Measurements from ENCODE around the gene P3H4. TPM values are rescaled to one million over a fixed set of nuclear protein-coding genes. Genes with fewer than 3 reads are reported as not detected.
A peak's percentile ranks its signal among the peaks of the same experiment; 100 is the strongest.

Gene P3H4
- total RNA-seq, 4 donors from 2014 or later = 2.4 to 7.1 (median 3.7) TPM

GRCh38 chr17:41768682-41769288 is 43.0 kb downstream of the P3H4 start:
- intact Hi-C loops (cut with DNase I) = no loop called here
- H3K36me3 ChIP-seq = peaks cover 56 to 83% (median 64%) of the 10 kb centered on the region in 3 donors
- H3K27ac ChIP-seq = peak overlapping the region in 2 of 4 donors; percentile 98 to 99
- 92 to 93% methylated on average over 7 to 16 of the region's 23 CpGs for WGBS, 2 donors
- no peaks in the 10 kb centered on the region for H3K27me3 ChIP-seq
- no peak for DNase-seq
- no peaks in the 10 kb centered on the region for H3K9me3 ChIP-seq
- peaks cover 22 to 47% (median 26%) of the 10 kb centered on the region in 3 donors for H3K4me1 ChIP-seq
- TF ChIP-seq CTCF (IDR thresholded peaks at IDR 0.05) (no peak), POLR2A (IDR thresholded peaks at IDR 0.05) (no peak)
- no peak overlapping the region for H3K4me3 ChIP-seq

- Histone ChIP-seq H3K4me1 (peaks cover 12 to 34% (median 13%) of the 10 kb centered on the region in 3 donors), H3K27me3 (no peaks in the 10 kb centered on the region), H3K36me3 (peaks cover 68 to 96% (median 77%) of the 10 kb centered on the region in 3 donors), H3K4me3 (no peak overlapping the region), H3K27ac (no peak overlapping the region), H3K9me3 (no peaks in the 10 kb centered on the region)
- DNase-seq = no peak
- intact Hi-C loops (cut with DNase I) = no loop called here
- TF ChIP-seq POLR2A (IDR thresholded peaks at IDR 0.05) (no peak), CTCF (IDR thresholded peaks at IDR 0.05) (no peak)
- WGBS, 2 donors = 91 to 92% methylated on average over 10 to 12 of the region's 18 CpGs
Measured at GRCh38 chr17:41767324-41768042, 44.3 kb downstream of the P3H4 start.

- intact Hi-C loops (cut with DNase I) = no loop called here
- Histone ChIP-seq H3K4me1 (peaks cover 0 to 20% (median 2%) of the 10 kb centered on the region in 3 donors), H3K4me3 (no peak overlapping the region), H3K36me3 (peaks cover 66 to 100% (median 82%) of the 10 kb centered on the region in 3 donors), H3K27me3 (no peaks in the 10 kb centered on the region), H3K9me3 (no peaks in the 10 kb centered on the region), H3K27ac (peak overlapping the region in 1 of 4 donors; percentile 21)
- no peak for TF ChIP-seq POLR2A (IDR thresholded peaks at IDR 0.05)
- no peak for TF ChIP-seq CTCF (IDR thresholded peaks at IDR 0.05)
- DNase-seq = no peak
Measured at GRCh38 chr17:41766135-41766534, 45.6 kb downstream of the P3H4 start.

GRCh38 chr17:41763327-41763726 is 48.4 kb downstream of the P3H4 start:
- Histone ChIP-seq H3K27ac (peak overlapping the region in 2 of 4 donors; percentile 21 to 59), H3K27me3 (no peaks in the 10 kb centered on the region), H3K36me3 (peaks cover 63 to 100% (median 82%) of the 10 kb centered on the region in 3 donors), H3K9me3 (no peaks in the 10 kb centered on the region), H3K4me3 (no peak overlapping the region), H3K4me1 (peaks cover 0 to 8% (median 0%) of the 10 kb centered on the region in 3 donors)
- TF ChIP-seq CTCF (IDR thresholded peaks at IDR 0.05) (no peak), POLR2A (IDR thresholded peaks at IDR 0.05) (no peak)
- intact Hi-C loops (cut with DNase I) = no loop called here
- 91 to 95% methylated on average over 3 to 7 of the region's 8 CpGs for WGBS, 2 donors
- DNase-seq = no peak

GRCh38 chr17:41762841-41763240 is 48.9 kb downstream of the P3H4 start:
- DNase-seq = no peak
- Histone ChIP-seq H3K4me3 (no peak overlapping the region), H3K9me3 (no peaks in the 10 kb centered on the region), H3K36me3 (peaks cover 62 to 100% (median 78%) of the 10 kb centered on the region in 3 donors), H3K4me1 (peaks cover 0 to 8% (median 0%) of the 10 kb centered on the region in 3 donors), H3K27ac (peak overlapping the region in 2 of 4 donors; percentile 21 to 59), H3K27me3 (no peaks in the 10 kb centered on the region)
- 59 to 93% methylated on average over 3 to 6 of the region's 16 CpGs for WGBS, 2 donors
- no peak for TF ChIP-seq CTCF (IDR thresholded peaks at IDR 0.05)
- TF ChIP-seq POLR2A (IDR thresholded peaks at IDR 0.05) = no peak
- intact Hi-C loops (cut with DNase I) = no loop called here

Data from esophagus squamous epithelium (tissue), 5 donors.